Measurements from ENCODE around the gene RFC3. TPM values are rescaled to one million over a fixed set of nuclear protein-coding genes. Genes with fewer than 3 reads are reported as not detected.

Gene RFC3
- total and polyA plus RNA-seq, 2 donors (not counting 1 experiment from before 2014, with no cell fraction given), result 3.1 to 13.4 TPM

DNA sequence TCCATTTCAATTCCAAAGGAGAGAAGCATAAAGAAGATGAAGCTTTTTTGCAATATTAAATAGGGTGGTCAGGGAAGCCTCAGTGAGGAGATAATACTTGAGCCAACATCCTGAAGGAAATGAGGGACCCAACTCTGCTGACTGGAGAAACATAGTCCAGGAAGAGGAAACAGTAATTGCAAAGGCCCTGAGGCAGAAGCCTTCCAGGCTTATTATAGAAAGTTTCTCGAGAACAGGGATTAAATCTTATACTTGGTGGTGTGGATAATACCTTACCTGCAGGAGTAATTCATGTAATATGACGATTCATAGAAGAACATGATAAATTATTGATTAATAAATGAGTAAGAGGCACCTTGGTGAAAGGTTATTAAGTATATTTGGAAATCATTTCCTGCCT lies 1.0 kb upstream of the RFC3 start:
- Histone ChIP-seq H3K9me3 (ENCODE audit: control insufficient read depth, insufficient read depth, low read depth, low read length) (no peaks in the 10 kb centered on the region), H2AFZ (ENCODE audit: low read length) (peak overlapping the region; percentile 26), H3K27ac (ENCODE audit: insufficient read depth, low read length) (no peak overlapping the region), H4K20me1 (ENCODE audit: control insufficient read depth, extremely low read depth, insufficient read depth, low read length) (no peaks in the 10 kb centered on the region), H3K79me2 (ENCODE audit: control insufficient read depth, insufficient read depth, low read length) (peaks cover 18% of the 10 kb centered on the region), H3K36me3 (ENCODE audit: control insufficient read depth, insufficient read depth, low read length) (no peaks in the 10 kb centered on the region), H3K27me3 (ENCODE audit: control insufficient read depth, insufficient read depth, low read length) (no peaks in the 10 kb centered on the region), H3K9ac (ENCODE audit: insufficient read depth, low read length) (no peak overlapping the region), H3K4me2 (ENCODE audit: extremely low read depth, insufficient read depth, low read length) (no peak overlapping the region), H3K4me3 (replicated peaks in 1 of 4; ENCODE audit: control extremely low read depth in 1 of 4, insufficient read depth in 1 of 4, low read depth in 3 of 4, low read length in 4 of 4) (no peak overlapping the region), H3K4me1 (ENCODE audit: control insufficient read depth, extremely low read depth, insufficient read depth, low read length) (no peaks in the 10 kb centered on the region)
- no peak for TF ChIP-seq CTCF (conservative IDR thresholded peaks at IDR 0.05 in 1 of 2, IDR thresholded peaks at IDR 0.05 in 1 of 2; ENCODE audit: low read depth in 1 of 2, low read length in 2 of 2)
- no peak for DNase-seq (ENCODE audit: low read depth in 2 of 2)

- no peaks in the 10 kb centered on the region for H3K27me3 ChIP-seq (ENCODE audit: control insufficient read depth, insufficient read depth, low read length)
- no peaks in the 10 kb centered on the region for H4K20me1 ChIP-seq (ENCODE audit: control insufficient read depth, extremely low read depth, insufficient read depth, low read length)
- peak overlapping the region; percentile 90 for H3K4me2 ChIP-seq (ENCODE audit: extremely low read depth, insufficient read depth, low read length)
- TF ChIP-seq CTCF (conservative IDR thresholded peaks at IDR 0.05 in 1 of 2, IDR thresholded peaks at IDR 0.05 in 1 of 2; ENCODE audit: low read depth in 1 of 2, low read length in 2 of 2) (no peak), EZH2 (IDR thresholded peaks at IDR 0.05; ENCODE audit: low read length, missing control alignments) (no peak)
- peaks cover 18% of the 10 kb centered on the region for H3K79me2 ChIP-seq (ENCODE audit: control insufficient read depth, insufficient read depth, low read length)
- H3K4me3 ChIP-seq (replicated peaks in 1 of 4; ENCODE audit: control extremely low read depth in 1 of 4, insufficient read depth in 1 of 4, low read depth in 3 of 4, low read length in 4 of 4), result peak overlapping the region; percentile 53 to 94 (median 82)
- no peaks in the 10 kb centered on the region for H3K9me3 ChIP-seq (ENCODE audit: control insufficient read depth, insufficient read depth, low read depth, low read length)
- no peaks in the 10 kb centered on the region for H3K4me1 ChIP-seq (ENCODE audit: control insufficient read depth, extremely low read depth, insufficient read depth, low read length)
- peak overlapping the region; percentile 88 for H2AFZ ChIP-seq (ENCODE audit: low read length)
- no peaks in the 10 kb centered on the region for H3K36me3 ChIP-seq (ENCODE audit: control insufficient read depth, insufficient read depth, low read length)
- peak overlapping the region; percentile 55 for H3K9ac ChIP-seq (ENCODE audit: insufficient read depth, low read length)
- peak overlapping the region; percentile 58 for H3K27ac ChIP-seq (ENCODE audit: insufficient read depth, low read length)
- DNase-seq (ENCODE audit: low read depth in 2 of 2), result peak in 1 of 2 donors; percentile 2
These were observed 442 bp upstream of the RFC3 start for GRCh38 chr13:33817513-33817900.

DNA sequence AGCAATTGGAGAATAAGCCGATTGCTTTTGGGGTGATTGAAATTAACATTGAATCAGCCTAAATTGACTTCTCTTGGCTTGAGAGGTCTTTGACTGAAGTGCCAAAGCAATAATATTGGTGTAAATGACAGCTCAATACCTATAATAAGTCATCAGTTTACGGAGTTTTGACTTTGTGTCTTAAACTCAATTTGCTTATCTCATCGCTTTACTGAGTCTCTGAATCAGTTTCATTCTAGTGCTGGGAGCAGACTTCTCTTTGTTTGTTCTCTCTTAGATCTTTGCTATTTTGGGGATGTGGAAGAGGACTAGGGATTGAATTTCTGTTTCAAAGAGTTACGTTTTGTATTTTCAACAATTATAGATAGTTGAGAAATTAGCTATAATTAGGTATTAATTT lies 7.1 kb downstream of the RFC3 start:
- H3K27ac ChIP-seq (ENCODE audit: insufficient read depth, low read length), result no peak overlapping the region
- H3K36me3 ChIP-seq (ENCODE audit: control insufficient read depth, insufficient read depth, low read length), result no peaks in the 10 kb centered on the region
- no peak overlapping the region for H3K4me2 ChIP-seq (ENCODE audit: extremely low read depth, insufficient read depth, low read length)
- no peaks in the 10 kb centered on the region for H4K20me1 ChIP-seq (ENCODE audit: control insufficient read depth, extremely low read depth, insufficient read depth, low read length)
- no peaks in the 10 kb centered on the region for H3K9me3 ChIP-seq (ENCODE audit: control insufficient read depth, insufficient read depth, low read depth, low read length)
- no peak overlapping the region for H3K4me3 ChIP-seq (replicated peaks in 1 of 4; ENCODE audit: control extremely low read depth in 1 of 4, insufficient read depth in 1 of 4, low read depth in 3 of 4, low read length in 4 of 4)
- no peaks in the 10 kb centered on the region for H3K27me3 ChIP-seq (ENCODE audit: control insufficient read depth, insufficient read depth, low read length)
- no peak overlapping the region for H2AFZ ChIP-seq (ENCODE audit: low read length)
- no peak for DNase-seq (ENCODE audit: low read depth in 2 of 2)
- peaks cover 3% of the 10 kb centered on the region for H3K79me2 ChIP-seq (ENCODE audit: control insufficient read depth, insufficient read depth, low read length)
- no peak for TF ChIP-seq CTCF (conservative IDR thresholded peaks at IDR 0.05 in 1 of 2, IDR thresholded peaks at IDR 0.05 in 1 of 2; ENCODE audit: low read depth in 1 of 2, low read length in 2 of 2)
- no peak for TF ChIP-seq EZH2 (IDR thresholded peaks at IDR 0.05; ENCODE audit: low read length, missing control alignments)
- no peak overlapping the region for H3K9ac ChIP-seq (ENCODE audit: insufficient read depth, low read length)
- H3K4me1 ChIP-seq (ENCODE audit: control insufficient read depth, extremely low read depth, insufficient read depth, low read length), result no peaks in the 10 kb centered on the region

Data from fibroblast of lung (primary cell).